Fibroblast of pulmonary artery (primary cell): ENCODE measurements around the gene MYOT.

Source experiments
- DNase-seq: peaks from one replicate; pipeline ENCODE4 v3.0.0-alpha.2; 2010; ENCODE audit warnings: low read depth
- H3K4me3 ChIP-seq: replicated peaks from 2 replicates; pipeline ENCODE4 v1.5.1; 2011; ENCODE audit warnings: low read depth, mild to moderate bottlenecking, control low read depth, low read length, moderate library complexity
- CTCF ChIP-seq: IDR thresholded peaks from 2 replicates; pipeline ENCODE4 v1.5.1; 2011; ENCODE audit warnings: mild to moderate bottlenecking, control low read depth, low read length, inconsistent platforms; ENCODE audit errors: missing control alignments

MYOT gene

DNA sequence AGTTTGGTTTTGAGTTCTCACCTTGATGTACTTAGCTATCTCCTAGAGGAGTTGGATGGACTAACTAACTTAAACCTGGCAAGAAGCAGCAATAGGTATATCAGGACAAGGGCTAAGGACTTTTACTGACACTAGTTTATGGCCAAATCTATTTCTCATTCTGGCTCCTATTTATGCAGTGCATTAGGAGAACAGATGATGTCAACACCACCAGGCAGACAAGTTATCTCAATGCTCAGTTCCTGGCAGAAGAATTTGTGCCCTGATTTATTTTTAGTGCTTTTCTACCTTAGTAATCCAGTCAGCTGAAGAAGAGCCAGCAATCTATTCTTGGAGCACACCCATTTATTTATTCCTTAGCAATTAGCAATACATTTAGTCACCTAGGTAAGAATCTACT is 30.7 kb upstream of the MYOT start:
- TF ChIP-seq CTCF: no peak
- DNase-seq: peak; percentile 46
- H3K4me3 ChIP-seq: no peak overlapping the region

- peak; percentile 34 for DNase-seq
- no peak for TF ChIP-seq CTCF
- no peak overlapping the region for H3K4me3 ChIP-seq
Measured at GRCh38 chr5:137837491-137838394, 29.9 kb upstream of the MYOT start.

GRCh38 chr5:137838976-137839375 is 28.7 kb upstream of the MYOT start:
- no peak for DNase-seq
- no peak for TF ChIP-seq CTCF
- no peak overlapping the region for H3K4me3 ChIP-seq

DNA sequence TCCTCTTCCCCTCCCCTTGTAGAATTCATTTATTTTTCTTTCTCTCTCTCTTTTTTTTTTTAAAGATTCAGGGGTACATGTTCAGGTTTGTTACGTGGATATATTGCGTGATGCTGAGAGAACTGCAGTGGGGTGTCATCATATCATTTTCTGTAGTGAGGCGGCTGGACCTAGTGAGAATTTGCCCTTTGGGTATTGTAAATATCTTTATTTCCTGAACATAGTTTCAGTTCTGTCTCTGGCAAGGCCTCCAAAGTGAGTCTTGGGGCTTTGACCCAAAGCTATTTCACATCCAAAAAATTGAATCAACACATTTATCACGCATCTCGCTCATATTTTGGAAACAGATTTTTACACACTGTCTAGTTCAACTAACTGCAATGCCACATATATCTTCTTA is 25.4 kb upstream of the MYOT start:
- DNase-seq: no peak
- no peak for TF ChIP-seq CTCF

DNA sequence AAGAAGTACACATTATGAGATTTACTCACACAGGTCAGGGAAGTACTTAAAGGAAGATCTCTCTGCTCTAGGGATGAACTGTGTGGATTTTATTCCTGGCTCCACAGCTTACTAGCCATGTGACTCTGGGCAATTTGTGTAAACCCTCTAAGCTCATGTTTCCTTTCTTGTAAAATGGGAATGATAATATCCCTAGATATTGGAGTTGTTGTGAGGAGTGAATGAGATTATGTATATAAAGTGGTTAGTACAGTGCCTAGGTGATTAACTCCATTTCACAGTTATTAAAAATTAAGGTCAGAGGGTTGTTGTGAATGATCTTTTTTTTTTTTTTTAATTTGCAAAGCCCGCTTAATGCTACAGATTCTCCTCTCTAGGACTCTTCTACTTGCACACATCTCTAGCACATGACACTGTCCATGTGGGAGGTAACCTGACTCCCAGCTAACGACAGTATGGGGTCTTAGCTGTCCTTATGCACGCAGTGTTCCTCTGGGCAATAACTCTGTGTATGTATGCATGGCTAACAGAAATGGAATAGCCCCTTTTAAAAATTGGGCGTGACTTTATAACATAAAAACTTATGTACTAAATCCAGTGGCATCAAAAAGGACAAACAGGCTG is 23.9 kb upstream of the MYOT start:
- DNase-seq: no peak
- no peak overlapping the region for H3K4me3 ChIP-seq
- no peak for TF ChIP-seq CTCF

More for the DNA sequence above, 25.4 kb upstream of the MYOT start:
- no peak overlapping the region for H3K4me3 ChIP-seq

- DNase-seq: no peak
- no peak for TF ChIP-seq CTCF
- H3K4me3 ChIP-seq: no peak overlapping the region
Measured at GRCh38 chr5:137845472-137845871, 22.2 kb upstream of the MYOT start.
